ENCODE measurements around the gene PAX6. TPM values are rescaled to one million over a fixed set of nuclear protein-coding genes. Genes with fewer than 3 reads are reported as not detected.
A peak's percentile ranks its signal among the peaks of the same experiment; 100 is the strongest.

The PAX6 gene
- polyA plus RNA-seq, 1 donor (not counting 4 experiments of a cell fraction or from before 2014, with no cell fraction given): 0.12 TPM

DNA sequence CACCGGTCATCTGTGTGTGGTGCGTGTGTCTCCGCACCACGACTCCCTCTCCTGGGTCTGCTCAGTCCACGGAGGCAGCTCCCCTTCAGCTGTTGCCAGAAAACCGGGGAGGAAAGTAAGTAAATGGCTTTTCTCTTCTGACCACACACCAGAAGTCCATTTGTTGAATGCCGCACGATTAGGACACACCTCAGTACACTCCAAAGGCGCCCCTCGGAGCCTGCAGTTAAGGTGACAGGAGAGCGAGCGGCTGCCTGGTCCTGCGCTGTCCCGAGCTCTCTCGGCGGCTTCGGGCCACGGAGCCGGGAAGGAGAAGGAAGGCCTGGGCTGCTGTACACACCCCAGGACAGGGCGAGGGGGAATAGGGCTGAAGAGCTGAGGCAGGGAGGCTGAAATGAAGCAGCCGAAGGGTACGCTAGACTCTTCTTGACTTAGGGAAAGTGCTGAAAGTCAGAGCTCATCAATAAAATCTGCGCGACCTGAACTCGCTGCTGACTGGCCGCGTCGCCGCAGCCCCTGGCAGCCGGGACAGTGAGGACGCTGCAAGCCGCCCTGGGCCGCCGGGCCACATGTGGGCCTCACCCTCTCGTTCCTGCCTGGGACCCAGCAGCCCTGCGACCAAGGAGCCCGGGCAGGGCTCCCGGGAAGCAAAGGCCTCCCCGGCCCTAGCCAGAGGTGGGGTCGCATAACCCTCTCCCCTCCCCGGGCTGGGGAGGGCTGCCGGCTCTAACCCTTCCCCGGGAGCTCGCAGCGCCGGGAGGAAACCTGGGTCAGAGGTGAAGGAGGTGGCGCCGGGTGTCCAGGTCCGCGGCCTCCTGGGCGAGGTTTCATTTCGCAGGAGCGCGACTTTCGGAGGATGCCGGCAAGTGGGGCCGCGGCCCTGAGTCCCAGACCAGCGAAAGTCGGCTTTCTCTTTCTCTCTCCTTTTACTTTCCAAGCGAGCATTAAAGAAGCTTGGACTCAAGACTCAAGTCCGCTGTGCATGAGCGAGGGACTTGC lies 1.6 kb upstream of the PAX6 start:
- Histone ChIP-seq H3K36me3 (ENCODE audit: control insufficient read depth in 2 of 2, extremely low read depth in 1 of 2, insufficient read depth in 2 of 2, low read length in 2 of 2) (no peaks in the 10 kb centered on the region), H3K79me2 (ENCODE audit: control insufficient read depth, insufficient read depth, low read length) (no peaks in the 10 kb centered on the region), H3K9ac (ENCODE audit: control insufficient read depth, extremely low read depth, insufficient read depth, low read length) (no peak overlapping the region), H2AFZ (ENCODE audit: control insufficient read depth, low read length) (no peak overlapping the region), H3K9me1 (ENCODE audit: control insufficient read depth, extremely low read depth, insufficient read depth, low read length) (no peaks in the 10 kb centered on the region), H3K9me3 (ENCODE audit: control insufficient read depth, low read depth, low read length) (no peaks in the 10 kb centered on the region), H3K4me1 (ENCODE audit: control insufficient read depth, extremely low read depth, insufficient read depth, low read length) (peaks cover 38% of the 10 kb centered on the region), H3K4me3 (ENCODE audit: control insufficient read depth in 2 of 3, extremely low read depth in 1 of 3, insufficient read depth in 2 of 3, low read depth in 1 of 3, low read length in 3 of 3) (peak overlapping the region in 2 of 3 experiments; percentile 44 to 56), H3K4me2 (ENCODE audit: control insufficient read depth, extremely low read depth, insufficient read depth, low read depth, low read length) (peak overlapping the region; percentile 69), H3K27me3 (ENCODE audit: control insufficient read depth, extremely low read depth, insufficient read depth, low read length) (peaks cover 100% of the 10 kb centered on the region), H3K27ac (ENCODE audit: control insufficient read depth, insufficient read depth, low read length) (no peak overlapping the region), H4K20me1 (ENCODE audit: control insufficient read depth, extremely low read depth, insufficient read depth, low read length) (peaks cover 9% of the 10 kb centered on the region)
- dilution Hi-C loops (cut with MboI; ENCODE audit: extremely low pct_ligation_motif_present, low sequenced_read_pairs): no loop called here
- DNase-seq (ENCODE audit: low read depth, low spot score): no peak
- TF ChIP-seq, protein P1, sequence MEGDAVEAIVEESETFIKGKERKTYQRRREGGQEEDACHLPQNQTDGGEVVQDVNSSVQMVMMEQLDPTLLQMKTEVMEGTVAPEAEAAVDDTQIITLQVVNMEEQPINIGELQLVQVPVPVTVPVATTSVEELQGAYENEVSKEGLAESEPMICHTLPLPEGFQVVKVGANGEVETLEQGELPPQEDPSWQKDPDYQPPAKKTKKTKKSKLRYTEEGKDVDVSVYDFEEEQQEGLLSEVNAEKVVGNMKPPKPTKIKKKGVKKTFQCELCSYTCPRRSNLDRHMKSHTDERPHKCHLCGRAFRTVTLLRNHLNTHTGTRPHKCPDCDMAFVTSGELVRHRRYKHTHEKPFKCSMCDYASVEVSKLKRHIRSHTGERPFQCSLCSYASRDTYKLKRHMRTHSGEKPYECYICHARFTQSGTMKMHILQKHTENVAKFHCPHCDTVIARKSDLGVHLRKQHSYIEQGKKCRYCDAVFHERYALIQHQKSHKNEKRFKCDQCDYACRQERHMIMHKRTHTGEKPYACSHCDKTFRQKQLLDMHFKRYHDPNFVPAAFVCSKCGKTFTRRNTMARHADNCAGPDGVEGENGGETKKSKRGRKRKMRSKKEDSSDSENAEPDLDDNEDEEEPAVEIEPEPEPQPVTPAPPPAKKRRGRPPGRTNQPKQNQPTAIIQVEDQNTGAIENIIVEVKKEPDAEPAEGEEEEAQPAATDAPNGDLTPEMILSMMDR (optimal IDR thresholded peaks at IDR 0.05 in 1 of 3, IDR thresholded peaks at IDR 0.05 in 1 of 3, conservative IDR thresholded peaks at IDR 0.05 in 1 of 3; ENCODE audit: extremely low read depth in 1 of 3, insufficient read depth in 2 of 3, low read length in 3 of 3): no peak
- peak; percentile 99 for TF ChIP-seq EZH2 (IDR thresholded peaks at IDR 0.05; ENCODE audit: low read length)
- FAIRE-seq: no peak

DNA sequence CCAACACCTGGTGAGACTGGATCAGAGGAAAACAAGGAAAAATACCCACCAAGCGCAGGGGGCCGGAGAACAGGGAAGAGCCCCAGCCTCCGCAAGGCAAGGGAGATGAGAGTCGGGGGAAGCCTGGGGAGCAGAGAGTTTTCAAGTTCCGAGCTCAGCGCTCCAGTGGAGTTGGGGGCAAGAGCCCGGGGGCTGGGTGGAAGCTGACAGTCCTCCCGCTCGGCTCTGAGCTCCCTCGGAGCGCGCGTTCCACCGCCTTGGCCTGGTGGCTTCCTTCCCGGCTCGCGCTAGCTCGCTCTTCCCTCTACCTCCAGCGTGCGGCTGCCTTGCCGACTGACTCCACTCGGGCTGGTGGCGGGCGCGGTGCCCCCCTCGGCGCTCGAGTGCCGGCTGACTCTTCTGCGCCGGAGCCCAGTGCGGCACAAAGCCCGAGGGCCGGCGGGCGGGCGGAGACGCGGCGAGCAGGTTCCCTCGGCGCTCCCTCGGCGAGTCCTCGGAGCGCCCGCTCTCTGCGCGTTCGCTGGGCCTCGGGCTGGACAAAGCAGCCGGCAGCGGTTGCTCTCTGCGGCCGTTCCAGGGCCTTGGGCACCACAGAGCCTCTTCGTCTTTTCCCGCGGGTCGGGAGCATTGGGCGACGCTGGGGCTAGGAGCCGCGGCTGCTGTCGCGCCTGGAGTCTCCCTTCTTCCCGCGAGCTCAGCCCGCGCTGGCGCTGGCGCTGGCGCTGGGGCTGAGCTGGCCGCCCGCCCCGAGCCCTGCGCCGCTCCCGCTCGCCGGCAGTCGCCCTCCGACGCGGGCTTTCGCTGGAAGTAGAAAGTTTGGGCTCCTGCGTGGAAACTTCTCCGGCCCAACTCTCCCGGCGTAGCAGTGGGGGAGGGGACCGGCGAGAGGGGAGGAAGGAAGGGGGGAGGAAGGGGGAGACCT lies 1.0 kb downstream of the PAX6 start:
- no peak overlapping the region for H3K9ac ChIP-seq (ENCODE audit: control insufficient read depth, extremely low read depth, insufficient read depth, low read length)
- TF ChIP-seq, protein P1 (optimal IDR thresholded peaks at IDR 0.05 in 1 of 3, IDR thresholded peaks at IDR 0.05 in 1 of 3, conservative IDR thresholded peaks at IDR 0.05 in 1 of 3; ENCODE audit: extremely low read depth in 1 of 3, insufficient read depth in 2 of 3, low read length in 3 of 3): no peak
- peak; percentile 74 for TF ChIP-seq EZH2 (IDR thresholded peaks at IDR 0.05; ENCODE audit: low read length)
- no peak overlapping the region for H3K27ac ChIP-seq (ENCODE audit: control insufficient read depth, insufficient read depth, low read length)
- dilution Hi-C loops (cut with MboI; ENCODE audit: extremely low pct_ligation_motif_present, low sequenced_read_pairs): no loop called here
- H3K4me2 ChIP-seq (ENCODE audit: control insufficient read depth, extremely low read depth, insufficient read depth, low read depth, low read length): peak overlapping the region; percentile 72
- FAIRE-seq: no peak
- no peaks in the 10 kb centered on the region for H3K79me2 ChIP-seq (ENCODE audit: control insufficient read depth, insufficient read depth, low read length)
- H3K9me3 ChIP-seq (ENCODE audit: control insufficient read depth, low read depth, low read length): no peaks in the 10 kb centered on the region
- no peaks in the 10 kb centered on the region for H3K36me3 ChIP-seq (ENCODE audit: control insufficient read depth in 2 of 2, extremely low read depth in 1 of 2, insufficient read depth in 2 of 2, low read length in 2 of 2)
- peak overlapping the region; percentile 44 for H2AFZ ChIP-seq (ENCODE audit: control insufficient read depth, low read length)
- H3K9me1 ChIP-seq (ENCODE audit: control insufficient read depth, extremely low read depth, insufficient read depth, low read length): no peaks in the 10 kb centered on the region
- DNase-seq (ENCODE audit: low read depth, low spot score): no peak
- peaks cover 25% of the 10 kb centered on the region for H3K4me1 ChIP-seq (ENCODE audit: control insufficient read depth, extremely low read depth, insufficient read depth, low read length)
- peaks cover 100% of the 10 kb centered on the region for H3K27me3 ChIP-seq (ENCODE audit: control insufficient read depth, extremely low read depth, insufficient read depth, low read length)
- peak overlapping the region; percentile 31 to 59 (median 55) for H3K4me3 ChIP-seq (ENCODE audit: control insufficient read depth in 2 of 3, extremely low read depth in 1 of 3, insufficient read depth in 2 of 3, low read depth in 1 of 3, low read length in 3 of 3)
- peaks cover 4% of the 10 kb centered on the region for H4K20me1 ChIP-seq (ENCODE audit: control insufficient read depth, extremely low read depth, insufficient read depth, low read length)

All from keratinocyte (primary cell).